Naive B cell (primary cell): ENCODE measurements around the gene CST3. TPM values are rescaled to one million over a fixed set of nuclear protein-coding genes. Genes with fewer than 3 reads are reported as not detected.

Experiments
- ATAC-seq, 2 donors: fragments of 150-1000 bp; cut with Tn5 transposase; 2 replicates each; pipeline ENCODE4 v1.10.0; 2021; ENCODE audit warnings: low read depth in 2 of 2, mild to moderate bottlenecking in 2 of 2, moderate library complexity in 2 of 2
- DNase-seq: peaks from one replicate; pipeline ENCODE4 v3.0.0; 2022
- H3K27ac Mint-ChIP-seq, 6 donors: one replicate each; pipeline ENCODE4 v1.8.0; 2020 to 2022; ENCODE audit warnings: mild to moderate bottlenecking in 6 of 6, mixed read lengths in 6 of 6, moderate library complexity in 5 of 6, inconsistent platforms in 2 of 6
- H3K27me3 Mint-ChIP-seq, 3 donors: one replicate each; pipeline ENCODE4 v1.8.0; 2021 to 2022; ENCODE audit warnings: mixed read lengths in 3 of 3, mild to moderate bottlenecking in 1 of 3
- H3K36me3 Mint-ChIP-seq, 2 donors: one replicate each; pipeline ENCODE4 v1.8.0; 2020 to 2022; ENCODE audit warnings: mixed read lengths in 2 of 2, inconsistent platforms in 1 of 2, mild to moderate bottlenecking in 1 of 2
- H3K4me1 Mint-ChIP-seq, 3 donors: one replicate each; pipeline ENCODE4 v1.8.0; 2020 to 2022; ENCODE audit warnings: mixed read lengths in 3 of 3, inconsistent platforms in 1 of 3, mild to moderate bottlenecking in 1 of 3, moderate library complexity in 1 of 3
- H3K4me3 Mint-ChIP-seq, 8 donors: one replicate each; pipeline ENCODE4 v1.8.0; 2020 to 2022; ENCODE audit warnings: mild to moderate bottlenecking in 8 of 8, mixed read lengths in 8 of 8, moderate library complexity in 8 of 8, inconsistent platforms in 2 of 8
- H3K9me3 Mint-ChIP-seq, 7 donors: one replicate each; pipeline ENCODE4 v1.8.0; 2020 to 2022; ENCODE audit warnings: mixed read lengths in 7 of 7, mild to moderate bottlenecking in 5 of 7, inconsistent platforms in 2 of 7, moderate library complexity in 1 of 7
- polyA plus RNA-seq, 6 donors: library from polyadenylated mRNA; unstranded; fragments of 300-500 nt; fragmentation: Illumina TruSeq; gene quantifications; one replicate each; pipeline ENCODE4 v1.2.3, GENCODE V29; 2021; ENCODE audit warnings: low read depth in 6 of 6

CST3 gene
- polyA plus RNA-seq, 6 donors from 2014 or later: 3.2 to 22.5 (median 6.5) TPM

GRCh38 chr20:23657202-23657601, 19.4 kb upstream of the CST3 start:
- ATAC-seq (no peak), DNase-seq (no peak)
- Mint-ChIP-seq H3K4me1 (peaks cover 4 to 19% (median 14%) of the 10 kb centered on the region in 3 donors), H3K9me3 (no peaks in the 10 kb centered on the region), H3K27ac (no peak overlapping the region), H3K4me3 (no peak overlapping the region), H3K27me3 (peaks cover 0 to 11% (median 7%) of the 10 kb centered on the region in 3 donors), H3K36me3 (no peaks in the 10 kb centered on the region)

- H3K36me3 Mint-ChIP-seq: no peaks in the 10 kb centered on the region
- DNase-seq: no peak
- H3K4me3 Mint-ChIP-seq: no peak overlapping the region
- peaks cover 0 to 11% (median 7%) of the 10 kb centered on the region in 3 donors for H3K27me3 Mint-ChIP-seq
- H3K27ac Mint-ChIP-seq: peak overlapping the region in 1 of 6 donors; percentile 57
- no peaks in the 10 kb centered on the region for H3K9me3 Mint-ChIP-seq
- ATAC-seq: no peak
- peaks cover 4 to 19% (median 14%) of the 10 kb centered on the region in 3 donors for H3K4me1 Mint-ChIP-seq
Measured at GRCh38 chr20:23656372-23656771, 18.6 kb upstream of the CST3 start.

GRCh38 chr20:23655491-23656211, 17.9 kb upstream of the CST3 start:
- H3K36me3 Mint-ChIP-seq: no peaks in the 10 kb centered on the region
- H3K27me3 Mint-ChIP-seq: peaks cover 0 to 11% (median 7%) of the 10 kb centered on the region in 3 donors
- peak overlapping the region in 3 of 6 donors; percentile 51 to 89 (median 83) for H3K27ac Mint-ChIP-seq
- peaks cover 4 to 19% (median 14%) of the 10 kb centered on the region in 3 donors for H3K4me1 Mint-ChIP-seq
- peak overlapping the region in 3 of 8 donors; percentile 30 to 66 (median 38) for H3K4me3 Mint-ChIP-seq
- peak in 1 of 2 donors; percentile 33 for ATAC-seq
- DNase-seq: no peak
- H3K9me3 Mint-ChIP-seq: no peaks in the 10 kb centered on the region

- peaks cover 0 to 11% (median 7%) of the 10 kb centered on the region in 3 donors for H3K27me3 Mint-ChIP-seq
- no peaks in the 10 kb centered on the region for H3K9me3 Mint-ChIP-seq
- ATAC-seq (no peak), DNase-seq (no peak)
- peaks cover 4 to 19% (median 14%) of the 10 kb centered on the region in 3 donors for H3K4me1 Mint-ChIP-seq
- peak overlapping the region in 1 of 6 donors; percentile 89 for H3K27ac Mint-ChIP-seq
- H3K4me3 Mint-ChIP-seq: no peak overlapping the region
- no peaks in the 10 kb centered on the region for H3K36me3 Mint-ChIP-seq
Measured at GRCh38 chr20:23654717-23655116, 17.0 kb upstream of the CST3 start.

- Mint-ChIP-seq H3K36me3 (no peaks in the 10 kb centered on the region), H3K27me3 (peaks cover 0 to 11% (median 7%) of the 10 kb centered on the region in 3 donors), H3K4me1 (peaks cover 4 to 19% (median 14%) of the 10 kb centered on the region in 3 donors), H3K4me3 (no peak overlapping the region), H3K9me3 (no peaks in the 10 kb centered on the region), H3K27ac (no peak overlapping the region)
- DNase-seq: no peak
- ATAC-seq: no peak
Measured at GRCh38 chr20:23654000-23654399, 16.2 kb upstream of the CST3 start.

GRCh38 chr20:23653400-23653938, 15.7 kb upstream of the CST3 start:
- DNase-seq (no peak), ATAC-seq (no peak)
- H3K27me3 Mint-ChIP-seq: peaks cover 0 to 11% (median 7%) of the 10 kb centered on the region in 3 donors
- H3K27ac Mint-ChIP-seq: no peak overlapping the region
- peaks cover 4 to 19% (median 14%) of the 10 kb centered on the region in 3 donors for H3K4me1 Mint-ChIP-seq
- H3K9me3 Mint-ChIP-seq: no peaks in the 10 kb centered on the region
- no peaks in the 10 kb centered on the region for H3K36me3 Mint-ChIP-seq
- no peak overlapping the region for H3K4me3 Mint-ChIP-seq

- Mint-ChIP-seq H3K36me3 (no peaks in the 10 kb centered on the region), H3K4me3 (no peak overlapping the region), H3K27ac (no peak overlapping the region), H3K4me1 (peaks cover 4 to 19% (median 14%) of the 10 kb centered on the region in 3 donors), H3K27me3 (peaks cover 0 to 11% (median 7%) of the 10 kb centered on the region in 3 donors), H3K9me3 (no peaks in the 10 kb centered on the region)
- no peak for DNase-seq
- no peak for ATAC-seq
Measured at GRCh38 chr20:23652926-23653325, 15.2 kb upstream of the CST3 start.

- Mint-ChIP-seq H3K36me3 (no peaks in the 10 kb centered on the region), H3K27ac (no peak overlapping the region), H3K27me3 (peaks cover 0 to 11% (median 7%) of the 10 kb centered on the region in 3 donors), H3K4me1 (peaks cover 4 to 19% (median 14%) of the 10 kb centered on the region in 3 donors), H3K9me3 (no peaks in the 10 kb centered on the region), H3K4me3 (peak overlapping the region in 1 of 8 donors; percentile 28)
- DNase-seq (no peak), ATAC-seq (no peak)
Measured at GRCh38 chr20:23652371-23652770, 14.6 kb upstream of the CST3 start.

- no peak overlapping the region for H3K27ac Mint-ChIP-seq
- ATAC-seq (no peak), DNase-seq (no peak)
- no peaks in the 10 kb centered on the region for H3K36me3 Mint-ChIP-seq
- peaks cover 0 to 11% (median 7%) of the 10 kb centered on the region in 3 donors for H3K27me3 Mint-ChIP-seq
- H3K4me1 Mint-ChIP-seq: peaks cover 4 to 19% (median 14%) of the 10 kb centered on the region in 3 donors
- no peaks in the 10 kb centered on the region for H3K9me3 Mint-ChIP-seq
- no peak overlapping the region for H3K4me3 Mint-ChIP-seq
Measured at GRCh38 chr20:23651117-23651516, 13.4 kb upstream of the CST3 start.

GRCh38 chr20:23649830-23650417, 12.2 kb upstream of the CST3 start:
- ATAC-seq (no peak), DNase-seq (no peak)
- peaks cover 0 to 11% (median 7%) of the 10 kb centered on the region in 3 donors for H3K27me3 Mint-ChIP-seq
- no peak overlapping the region for H3K4me3 Mint-ChIP-seq
- H3K9me3 Mint-ChIP-seq: peaks cover 0 to 5% (median 0%) of the 10 kb centered on the region in 7 donors
- H3K27ac Mint-ChIP-seq: no peak overlapping the region
- no peaks in the 10 kb centered on the region for H3K36me3 Mint-ChIP-seq
- H3K4me1 Mint-ChIP-seq: peaks cover 0 to 13% (median 5%) of the 10 kb centered on the region in 3 donors

GRCh38 chr20:23649242-23649641, 11.5 kb upstream of the CST3 start:
- Mint-ChIP-seq H3K36me3 (no peaks in the 10 kb centered on the region), H3K4me1 (peaks cover 0 to 7% (median 0%) of the 10 kb centered on the region in 3 donors), H3K27me3 (peaks cover 0 to 7% (median 7%) of the 10 kb centered on the region in 3 donors), H3K4me3 (no peak overlapping the region), H3K27ac (no peak overlapping the region), H3K9me3 (peaks cover 0 to 5% (median 0%) of the 10 kb centered on the region in 7 donors)
- DNase-seq (no peak), ATAC-seq (no peak)

GRCh38 chr20:23647346-23647745, 9.6 kb upstream of the CST3 start:
- Mint-ChIP-seq H3K27me3 (no peaks in the 10 kb centered on the region), H3K4me3 (no peak overlapping the region), H3K36me3 (no peaks in the 10 kb centered on the region), H3K27ac (no peak overlapping the region), H3K4me1 (peaks cover 4 to 7% (median 5%) of the 10 kb centered on the region in 3 donors), H3K9me3 (peaks cover 0 to 5% (median 0%) of the 10 kb centered on the region in 7 donors)
- no peak for DNase-seq
- no peak for ATAC-seq

- no peaks in the 10 kb centered on the region for H3K36me3 Mint-ChIP-seq
- no peak for ATAC-seq
- H3K27me3 Mint-ChIP-seq: no peaks in the 10 kb centered on the region
- H3K9me3 Mint-ChIP-seq: peaks cover 0 to 5% (median 0%) of the 10 kb centered on the region in 7 donors
- peaks cover 4 to 7% (median 5%) of the 10 kb centered on the region in 3 donors for H3K4me1 Mint-ChIP-seq
- H3K4me3 Mint-ChIP-seq: no peak overlapping the region
- H3K27ac Mint-ChIP-seq: peak overlapping the region in 1 of 6 donors; percentile 44
- DNase-seq: no peak
Measured at GRCh38 chr20:23646106-23646873, 8.5 kb upstream of the CST3 start.
